Astrocyte (in vitro differentiated cells and primary cell): ENCODE results near the gene MAP7D1. TPM values are rescaled to one million over a fixed set of nuclear protein-coding genes. Genes with fewer than 3 reads are reported as not detected.

Experiments
- DNase-seq: peaks from one replicate; pipeline ENCODE4 v3.0.0-alpha.2; 2010; ENCODE audit warnings: low read depth
- FAIRE-seq: peaks from 2 replicates; lab custom pipeline; 2011; peaks lifted over from hg19 to GRCh38; lab: Jason Lieb, UNC
- H2AFZ ChIP-seq: 2 replicates; pipeline ENCODE4 v1.6.0; 2012; ENCODE audit warnings: low read depth, low read length, inconsistent platforms
- H3K27ac ChIP-seq: 2 replicates; pipeline ENCODE4 v1.5.1; 2011; ENCODE audit warnings: low read depth, low read length, inconsistent platforms
- H3K27me3 ChIP-seq: 2 replicates; pipeline ENCODE4 v1.6.0; 2011; ENCODE audit warnings: low read length, inconsistent platforms; ENCODE audit not compliant: insufficient read depth
- H3K36me3 ChIP-seq: 2 replicates; pipeline ENCODE4 v1.5.1; 2011; ENCODE audit warnings: low read length, inconsistent platforms; ENCODE audit not compliant: insufficient read depth
- H3K4me1 ChIP-seq: 2 replicates; pipeline ENCODE4 v1.5.1; 2011; ENCODE audit warnings: low read length, inconsistent platforms; ENCODE audit not compliant: insufficient read depth
- H3K4me2 ChIP-seq: 2 replicates; pipeline ENCODE4 v1.6.0; 2012; ENCODE audit warnings: low read length, inconsistent platforms
- H3K4me3 ChIP-seq: 2 replicates; pipeline ENCODE4 v1.5.1; 2011; ENCODE audit warnings: low read depth, mild to moderate bottlenecking, low read length, inconsistent platforms; ENCODE audit not compliant: insufficient read depth
- H3K79me2 ChIP-seq: 2 replicates; pipeline ENCODE4 v1.6.0; 2012; ENCODE audit warnings: mild to moderate bottlenecking, low read length, inconsistent platforms; ENCODE audit not compliant: insufficient read depth
- H3K9ac ChIP-seq: 2 replicates; pipeline ENCODE4 v1.6.0; 2012; ENCODE audit warnings: mild to moderate bottlenecking, low read length, inconsistent platforms
- H3K9me3 ChIP-seq: 2 replicates; pipeline ENCODE4 v1.5.1; 2012; ENCODE audit warnings: low read depth, mild to moderate bottlenecking, low read length, inconsistent platforms; ENCODE audit not compliant: insufficient read depth
- H4K20me1 ChIP-seq: 2 replicates; pipeline ENCODE4 v1.6.0; 2012; ENCODE audit warnings: low read length, inconsistent platforms; ENCODE audit not compliant: insufficient read depth
- H3K27ac Mint-ChIP-seq: one replicate; pipeline ENCODE4 v1.8.0; 2021; ENCODE audit warnings: mild to moderate bottlenecking, mixed read lengths; ENCODE audit not compliant: unreplicated experiment
- H3K27me3 Mint-ChIP-seq: one replicate; pipeline ENCODE4 v1.8.0; 2021; ENCODE audit warnings: low read depth, mixed read lengths; ENCODE audit not compliant: unreplicated experiment
- H3K36me3 Mint-ChIP-seq: one replicate; pipeline ENCODE4 v1.8.0; 2021; ENCODE audit warnings: low read depth, mixed read lengths; ENCODE audit not compliant: unreplicated experiment
- H3K4me1 Mint-ChIP-seq: one replicate; pipeline ENCODE4 v1.8.0; 2021; ENCODE audit warnings: low read depth, mixed read lengths; ENCODE audit not compliant: unreplicated experiment
- H3K4me3 Mint-ChIP-seq: one replicate; pipeline ENCODE4 v1.8.0; 2021; ENCODE audit warnings: mild to moderate bottlenecking, moderate library complexity, mixed read lengths; ENCODE audit not compliant: unreplicated experiment
- H3K9me3 Mint-ChIP-seq: one replicate; pipeline ENCODE4 v1.8.0; 2021; ENCODE audit warnings: mild to moderate bottlenecking, mixed read lengths; ENCODE audit not compliant: unreplicated experiment
- EZH2 ChIP-seq: IDR thresholded peaks from 2 replicates; pipeline ENCODE4 v1.6.1; 2012; ENCODE audit warnings: mild to moderate bottlenecking, low read length, inconsistent platforms; ENCODE audit not compliant: insufficient read depth
- total RNA-seq: library from RNA; stranded (reverse); gene quantifications from 2 replicates; pipeline ENCODE4 v1.2.1, GENCODE V29; 2021
- TF ChIP-seq, protein P1 (sequence below): IDR thresholded peaks from 2 replicates; pipeline ENCODE4 v1.5.1; 2011; ENCODE audit warnings: low read depth, mild to moderate bottlenecking, inconsistent platforms, low read length, moderate library complexity; ENCODE audit not compliant: insufficient read depth

The MAP7D1 gene
- total RNA-seq, 1 donor from 2014 or later, result 271 TPM

DNA sequence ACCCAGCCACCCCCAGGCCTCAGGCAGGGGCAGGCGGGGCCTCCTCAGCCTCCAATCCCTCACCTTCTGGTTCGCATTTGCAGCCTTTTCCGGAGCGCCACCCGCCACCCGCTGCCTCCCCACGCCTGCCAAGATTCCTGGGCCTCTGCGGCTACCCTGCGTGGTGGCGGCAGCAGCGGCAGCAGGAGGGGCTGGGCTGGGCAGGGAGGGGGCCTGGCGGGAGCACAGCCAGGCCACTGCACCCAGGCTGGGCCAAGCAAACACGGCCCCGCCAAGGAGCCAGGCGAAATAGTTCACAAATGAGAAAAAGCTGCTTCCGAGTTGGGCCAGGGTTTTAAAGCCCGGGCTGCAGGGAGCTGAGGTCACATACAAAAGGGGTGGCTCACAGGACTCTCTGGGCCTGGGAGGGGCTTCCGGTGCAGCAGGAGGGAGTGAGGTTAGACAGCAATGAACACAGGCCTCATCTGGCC lies 40.7 kb upstream of the MAP7D1 start:
- no peaks in the 10 kb centered on the region for H3K36me3 ChIP-seq
- H3K4me2 ChIP-seq, result peak overlapping the region; percentile 62
- no peaks in the 10 kb centered on the region for H3K9me3 ChIP-seq
- no peaks in the 10 kb centered on the region for H3K27me3 ChIP-seq
- no peak overlapping the region for H3K4me3 ChIP-seq
- FAIRE-seq, result no peak
- Mint-ChIP-seq H3K4me1 (peaks cover 36% of the 10 kb centered on the region), H3K4me3 (no peak overlapping the region), H3K27ac (peak overlapping the region; percentile 55), H3K9me3 (no peaks in the 10 kb centered on the region), H3K27me3 (peaks cover 12% of the 10 kb centered on the region), H3K36me3 (peaks cover 3% of the 10 kb centered on the region)
- peaks cover 31% of the 10 kb centered on the region for H3K4me1 ChIP-seq
- no peaks in the 10 kb centered on the region for H4K20me1 ChIP-seq
- H2AFZ ChIP-seq, result peak overlapping the region; percentile 65
- TF ChIP-seq, protein P1, sequence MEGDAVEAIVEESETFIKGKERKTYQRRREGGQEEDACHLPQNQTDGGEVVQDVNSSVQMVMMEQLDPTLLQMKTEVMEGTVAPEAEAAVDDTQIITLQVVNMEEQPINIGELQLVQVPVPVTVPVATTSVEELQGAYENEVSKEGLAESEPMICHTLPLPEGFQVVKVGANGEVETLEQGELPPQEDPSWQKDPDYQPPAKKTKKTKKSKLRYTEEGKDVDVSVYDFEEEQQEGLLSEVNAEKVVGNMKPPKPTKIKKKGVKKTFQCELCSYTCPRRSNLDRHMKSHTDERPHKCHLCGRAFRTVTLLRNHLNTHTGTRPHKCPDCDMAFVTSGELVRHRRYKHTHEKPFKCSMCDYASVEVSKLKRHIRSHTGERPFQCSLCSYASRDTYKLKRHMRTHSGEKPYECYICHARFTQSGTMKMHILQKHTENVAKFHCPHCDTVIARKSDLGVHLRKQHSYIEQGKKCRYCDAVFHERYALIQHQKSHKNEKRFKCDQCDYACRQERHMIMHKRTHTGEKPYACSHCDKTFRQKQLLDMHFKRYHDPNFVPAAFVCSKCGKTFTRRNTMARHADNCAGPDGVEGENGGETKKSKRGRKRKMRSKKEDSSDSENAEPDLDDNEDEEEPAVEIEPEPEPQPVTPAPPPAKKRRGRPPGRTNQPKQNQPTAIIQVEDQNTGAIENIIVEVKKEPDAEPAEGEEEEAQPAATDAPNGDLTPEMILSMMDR, result no peak
- no peak for TF ChIP-seq EZH2
- peak overlapping the region; percentile 61 for H3K27ac ChIP-seq
- no peaks in the 10 kb centered on the region for H3K79me2 ChIP-seq
- DNase-seq, result peak; percentile 81
- peak overlapping the region; percentile 67 for H3K9ac ChIP-seq

- DNase-seq (no peak), FAIRE-seq (no peak)
- no peaks in the 10 kb centered on the region for H3K27me3 ChIP-seq
- H3K27ac ChIP-seq, result peak overlapping the region; percentile 61
- no peak overlapping the region for H2AFZ ChIP-seq
- H3K9ac ChIP-seq, result peak overlapping the region; percentile 67
- Mint-ChIP-seq H3K4me1 (peaks cover 34% of the 10 kb centered on the region), H3K27me3 (peaks cover 12% of the 10 kb centered on the region), H3K27ac (peak overlapping the region; percentile 55), H3K9me3 (no peaks in the 10 kb centered on the region), H3K36me3 (peaks cover 3% of the 10 kb centered on the region), H3K4me3 (no peak overlapping the region)
- no peaks in the 10 kb centered on the region for H3K9me3 ChIP-seq
- H3K79me2 ChIP-seq, result no peaks in the 10 kb centered on the region
- peaks cover 30% of the 10 kb centered on the region for H3K4me1 ChIP-seq
- no peaks in the 10 kb centered on the region for H3K36me3 ChIP-seq
- no peaks in the 10 kb centered on the region for H4K20me1 ChIP-seq
- no peak overlapping the region for H3K4me3 ChIP-seq
- peak overlapping the region; percentile 62 for H3K4me2 ChIP-seq
- TF ChIP-seq, protein P1, result no peak
- no peak for TF ChIP-seq EZH2
Observed at GRCh38 chr1:36115931-36116330, 40.0 kb upstream of the MAP7D1 start.

- H3K9me3 ChIP-seq, result no peaks in the 10 kb centered on the region
- H4K20me1 ChIP-seq, result no peaks in the 10 kb centered on the region
- H3K27me3 ChIP-seq, result no peaks in the 10 kb centered on the region
- FAIRE-seq, result no peak
- no peak overlapping the region for H3K4me3 Mint-ChIP-seq
- H3K79me2 ChIP-seq, result no peaks in the 10 kb centered on the region
- no peak overlapping the region for H3K27ac ChIP-seq
- H3K9ac ChIP-seq, result no peak overlapping the region
- peaks cover 12% of the 10 kb centered on the region for H3K27me3 Mint-ChIP-seq
- H3K27ac Mint-ChIP-seq, result peak overlapping the region; percentile 55
- peaks cover 30% of the 10 kb centered on the region for H3K4me1 ChIP-seq
- H3K36me3 ChIP-seq, result no peaks in the 10 kb centered on the region
- H3K4me3 ChIP-seq, result no peak overlapping the region
- peaks cover 25% of the 10 kb centered on the region for H3K4me1 Mint-ChIP-seq
- H2AFZ ChIP-seq, result no peak overlapping the region
- no peaks in the 10 kb centered on the region for H3K9me3 Mint-ChIP-seq
- TF ChIP-seq, protein P1, result no peak
- TF ChIP-seq EZH2, result no peak
- H3K4me2 ChIP-seq, result no peak overlapping the region
- no peak for DNase-seq
- peaks cover 3% of the 10 kb centered on the region for H3K36me3 Mint-ChIP-seq
Observed at GRCh38 chr1:36116901-36117300, 39.1 kb upstream of the MAP7D1 start.
